HepG2 (cell line): ENCODE results near the gene CSTF1. TPM values are rescaled to one million over a fixed set of nuclear protein-coding genes. Genes with fewer than 3 reads are reported as not detected.

Source experiments
- BRD4 ChIP-seq: sonication (generic); formaldehyde crosslinking; IDR thresholded peaks from 2 replicates; pipeline ENCODE4 v1.4.0; 2020; ENCODE audit warnings: missing genetic modification reagents
- ISL2 ChIP-seq: sonication (generic); formaldehyde crosslinking; IDR thresholded peaks from 2 replicates; pipeline ENCODE4 v1.5.0; 2020; ENCODE audit warnings: missing genetic modification reagents
- KDM5A ChIP-seq: fragments of 200-600 bp; sonication (generic); IDR thresholded peaks from 2 replicates; pipeline ENCODE4 v1.7.0; 2018; ENCODE audit warnings: antibody characterized with exemption, mild to moderate bottlenecking, low read length, borderline replicate concordance
- KLF6 ChIP-seq: IDR thresholded peaks from 2 replicates; pipeline ENCODE4 v1.8.0; 2016; ENCODE audit warnings: missing biosample characterization, missing genetic modification reagents
- MAF1 ChIP-seq: sonication (generic); formaldehyde crosslinking; IDR thresholded peaks from 2 replicates; pipeline ENCODE4 v1.5.0; 2020; ENCODE audit warnings: missing genetic modification reagents, borderline replicate concordance
- MLLT10 ChIP-seq: sonication (generic); formaldehyde crosslinking; IDR thresholded peaks from 2 replicates; pipeline ENCODE4 v1.4.0; 2020; ENCODE audit warnings: missing genetic modification reagents
- PAWR ChIP-seq: sonication (generic); formaldehyde crosslinking; IDR thresholded peaks from 2 replicates; pipeline ENCODE4 v1.4.0; 2020; ENCODE audit warnings: missing genetic modification reagents, mild to moderate bottlenecking, borderline replicate concordance
- RARA ChIP-seq: IDR thresholded peaks from 2 replicates; pipeline ENCODE4 v1.6.1; 2016; ENCODE audit warnings: missing genetic modification reagents, missing compliant biosample characterization
- TBL1XR1 ChIP-seq: fragments of 150-350 bp; IDR thresholded peaks from 2 replicates; pipeline ENCODE4 v1.6.1; 2014; ENCODE audit warnings: borderline replicate concordance, low read length; ENCODE audit not compliant: partially characterized antibody
- TCF7 ChIP-seq: sonication (generic); IDR thresholded peaks from 2 replicates; pipeline ENCODE4 v1.6.1; 2016; ENCODE audit warnings: antibody characterized with exemption, low read depth
- TFE3 ChIP-seq: IDR thresholded peaks from 2 replicates; pipeline ENCODE4 v1.6.1; 2016
- TOPORS ChIP-seq: sonication (generic); formaldehyde crosslinking; IDR thresholded peaks from 2 replicates; pipeline ENCODE4 v1.8.0; 2023; ENCODE audit warnings: mild to moderate bottlenecking, missing genetic modification reagents
- ZBTB20 ChIP-seq: sonication (generic); formaldehyde crosslinking; IDR thresholded peaks from 2 replicates; pipeline ENCODE4 v1.8.1; 2023; ENCODE audit warnings: missing genetic modification reagents, low read depth, mild to moderate bottlenecking, borderline replicate concordance
- ZNF180 ChIP-seq: sonication (generic); formaldehyde crosslinking; IDR thresholded peaks from 2 replicates; pipeline ENCODE4 v1.4.0; 2020; ENCODE audit warnings: low read depth, missing genetic modification reagents, borderline replicate concordance
- ZNF260 ChIP-seq: sonication (generic); formaldehyde crosslinking; IDR thresholded peaks from 2 replicates; pipeline ENCODE4 v1.4.0; 2020; ENCODE audit warnings: missing genetic modification reagents, low read depth, mild to moderate bottlenecking, borderline replicate concordance
- ZNF296 ChIP-seq: sonication (generic); formaldehyde crosslinking; conservative IDR thresholded peaks from 2 replicates; pipeline ENCODE4 v1.5.0; 2020; ENCODE audit warnings: mild to moderate bottlenecking, missing genetic modification reagents
- ZNF33B ChIP-seq: sonication (generic); formaldehyde crosslinking; IDR thresholded peaks from 2 replicates; pipeline ENCODE4 v1.5.1; 2020; ENCODE audit warnings: mild to moderate bottlenecking, missing genetic modification reagents
- ZNF34 ChIP-seq: sonication (generic); formaldehyde crosslinking; IDR thresholded peaks from 2 replicates; pipeline ENCODE4 v1.4.0; 2020; ENCODE audit warnings: mild to moderate bottlenecking, missing genetic modification reagents, borderline replicate concordance
- ZNF350 ChIP-seq: sonication (generic); formaldehyde crosslinking; IDR thresholded peaks from 2 replicates; pipeline ENCODE4 v1.4.0; 2020; ENCODE audit warnings: mild to moderate bottlenecking, low read depth, missing genetic modification reagents, borderline replicate concordance
- ZNF776 ChIP-seq: sonication (generic); formaldehyde crosslinking; IDR thresholded peaks from 2 replicates; pipeline ENCODE4 v1.4.0; 2020; ENCODE audit warnings: mild to moderate bottlenecking, missing genetic modification reagents
- polyA plus RNA-seq, 8 experiments: library from polyadenylated mRNA; depleted of rRNA in 3 of 8; stranded (reverse) in 7 of 8; unstranded in 1 of 8; fragments of >200 nt; fragmentation: Illumina TruSeq in 4 of 8; extraction: Trizol in 4 of 8; gene quantifications; 2 replicates each; pipeline versions ENCODE4 v1.2.1 to v1.2.3, GENCODE V29; 2011 to 2016; ENCODE audit warnings: low read depth in 4 of 8, missing spikeins in 1 of 8, mixed read lengths in 1 of 8; ENCODE audit not compliant: insufficient read depth in 1 of 8
- total RNA-seq, 5 experiments: library from RNA; depleted of rRNA; stranded (reverse); fragments of >200 nt; fragmentation: Illumina TruSeq; extraction: Trizol; gene quantifications; 2 replicates each; pipeline ENCODE4 v1.2.3, GENCODE V29; 2016; ENCODE audit warnings: low read depth in 1 of 5
- TF ChIP-seq, protein P1 (sequence below): sonication (generic); formaldehyde crosslinking; IDR thresholded peaks from 2 replicates; pipeline ENCODE4 v1.5.0; 2020; ENCODE audit warnings: missing genetic modification reagents
- TF ChIP-seq, protein P2 (sequence below): sonication (generic); formaldehyde crosslinking; IDR thresholded peaks from 2 replicates; pipeline ENCODE4; 2020; ENCODE audit warnings: missing genetic modification reagents, mild to moderate bottlenecking, borderline replicate concordance
- TF ChIP-seq, protein P3 (sequence below): sonication (generic); formaldehyde crosslinking; IDR thresholded peaks from 2 replicates; pipeline ENCODE4 v1.8.1; 2023; ENCODE audit warnings: mild to moderate bottlenecking, moderate library complexity, missing genetic modification reagents

CSTF1 gene
- total and polyA plus RNA-seq, 2 of the 13 experiments (the other 11 are each of a cell fraction or from before 2014, with no cell fraction given) = 70.9 to 100 TPM

DNA sequence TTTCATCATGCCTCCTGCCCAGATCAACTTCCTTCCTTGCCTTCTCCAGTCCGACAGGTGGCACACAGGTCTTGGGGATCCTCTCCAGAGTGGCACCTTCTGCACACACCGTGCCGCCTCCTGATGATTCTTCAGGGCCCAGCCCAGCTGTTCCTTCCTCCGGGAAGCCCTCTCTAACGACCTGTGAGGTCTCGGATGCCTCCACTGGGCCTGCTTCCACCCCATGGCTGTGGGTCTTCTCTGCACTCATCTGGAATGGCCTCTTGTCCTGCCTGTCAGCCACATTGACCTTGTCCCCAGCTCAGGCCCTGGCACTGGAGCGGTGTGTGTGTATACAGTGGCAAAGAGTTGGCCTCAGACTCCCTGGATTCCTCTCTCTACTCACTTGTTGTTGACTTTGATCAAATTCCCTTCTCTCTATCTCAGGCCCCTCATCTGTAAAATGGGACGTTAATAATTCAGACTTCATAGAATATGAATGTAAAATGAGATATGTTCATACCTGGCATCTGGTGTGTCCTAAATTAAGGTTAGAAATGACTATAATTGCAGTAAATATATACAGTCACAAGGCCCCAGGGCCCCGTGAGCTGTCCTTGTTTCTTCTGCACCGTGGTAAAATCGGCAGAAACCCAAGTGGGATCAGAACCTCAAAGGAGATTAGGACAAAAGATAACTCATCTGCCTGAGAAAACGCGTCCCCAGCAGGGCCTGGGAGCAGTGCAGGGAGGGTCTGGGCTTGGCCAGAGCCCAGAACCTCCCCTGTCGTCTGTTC is 32.1 kb upstream of the CSTF1 start (continued):
- TF ChIP-seq ZNF260 (no peak), ZNF33B (CRISPR knock-in tag) (peak; percentile 65; the same call in 1 of the 2 replicates), KLF6 (CRISPR knock-in tag) (no peak), TCF7 (0 out of 2 replicates have a peak, but pooled peaks have one; percentile 6), ISL2 (no peak), KDM5A (no peak), RARA (CRISPR knock-in tag) (peak; percentile 53), PAWR (no peak; the same call in 1 of the 2 replicates), TOPORS (CRISPR knock-in tag) (no peak), MLLT10 (CRISPR knock-in tag) (no peak), ZNF296 (CRISPR knock-in tag) (0 out of 2 replicates have a peak, but pooled peaks have one; percentile 54), BRD4 (peak; percentile 82; the same call in 1 of the 2 replicates), ZNF34 (CRISPR knock-in tag) (no peak), ZNF350 (CRISPR knock-in tag) (peak; percentile 68), ZNF180 (no peak; the same call in 1 of the 2 replicates), MAF1 (CRISPR knock-in tag) (0 out of 2 replicates have a peak, but pooled peaks have one; percentile 58), ZNF776 (no peak; the same call in 1 of the 2 replicates), TFE3 (CRISPR knock-in tag) (no peak), TBL1XR1 (no peak), ZBTB20 (no peak)
- TF ChIP-seq, protein P1, sequence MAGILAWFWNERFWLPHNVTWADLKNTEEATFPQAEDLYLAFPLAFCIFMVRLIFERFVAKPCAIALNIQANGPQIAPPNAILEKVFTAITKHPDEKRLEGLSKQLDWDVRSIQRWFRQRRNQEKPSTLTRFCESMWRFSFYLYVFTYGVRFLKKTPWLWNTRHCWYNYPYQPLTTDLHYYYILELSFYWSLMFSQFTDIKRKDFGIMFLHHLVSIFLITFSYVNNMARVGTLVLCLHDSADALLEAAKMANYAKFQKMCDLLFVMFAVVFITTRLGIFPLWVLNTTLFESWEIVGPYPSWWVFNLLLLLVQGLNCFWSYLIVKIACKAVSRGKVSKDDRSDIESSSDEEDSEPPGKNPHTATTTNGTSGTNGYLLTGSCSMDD (CRISPR knock-in tag) = no peak
- TF ChIP-seq, protein P2, sequence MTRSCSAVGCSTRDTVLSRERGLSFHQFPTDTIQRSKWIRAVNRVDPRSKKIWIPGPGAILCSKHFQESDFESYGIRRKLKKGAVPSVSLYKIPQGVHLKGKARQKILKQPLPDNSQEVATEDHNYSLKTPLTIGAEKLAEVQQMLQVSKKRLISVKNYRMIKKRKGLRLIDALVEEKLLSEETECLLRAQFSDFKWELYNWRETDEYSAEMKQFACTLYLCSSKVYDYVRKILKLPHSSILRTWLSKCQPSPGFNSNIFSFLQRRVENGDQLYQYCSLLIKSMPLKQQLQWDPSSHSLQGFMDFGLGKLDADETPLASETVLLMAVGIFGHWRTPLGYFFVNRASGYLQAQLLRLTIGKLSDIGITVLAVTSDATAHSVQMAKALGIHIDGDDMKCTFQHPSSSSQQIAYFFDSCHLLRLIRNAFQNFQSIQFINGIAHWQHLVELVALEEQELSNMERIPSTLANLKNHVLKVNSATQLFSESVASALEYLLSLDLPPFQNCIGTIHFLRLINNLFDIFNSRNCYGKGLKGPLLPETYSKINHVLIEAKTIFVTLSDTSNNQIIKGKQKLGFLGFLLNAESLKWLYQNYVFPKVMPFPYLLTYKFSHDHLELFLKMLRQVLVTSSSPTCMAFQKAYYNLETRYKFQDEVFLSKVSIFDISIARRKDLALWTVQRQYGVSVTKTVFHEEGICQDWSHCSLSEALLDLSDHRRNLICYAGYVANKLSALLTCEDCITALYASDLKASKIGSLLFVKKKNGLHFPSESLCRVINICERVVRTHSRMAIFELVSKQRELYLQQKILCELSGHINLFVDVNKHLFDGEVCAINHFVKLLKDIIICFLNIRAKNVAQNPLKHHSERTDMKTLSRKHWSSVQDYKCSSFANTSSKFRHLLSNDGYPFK (CRISPR knock-in tag) = peak; percentile 75; the same call in 1 of the 2 replicates
- TF ChIP-seq, protein P3, sequence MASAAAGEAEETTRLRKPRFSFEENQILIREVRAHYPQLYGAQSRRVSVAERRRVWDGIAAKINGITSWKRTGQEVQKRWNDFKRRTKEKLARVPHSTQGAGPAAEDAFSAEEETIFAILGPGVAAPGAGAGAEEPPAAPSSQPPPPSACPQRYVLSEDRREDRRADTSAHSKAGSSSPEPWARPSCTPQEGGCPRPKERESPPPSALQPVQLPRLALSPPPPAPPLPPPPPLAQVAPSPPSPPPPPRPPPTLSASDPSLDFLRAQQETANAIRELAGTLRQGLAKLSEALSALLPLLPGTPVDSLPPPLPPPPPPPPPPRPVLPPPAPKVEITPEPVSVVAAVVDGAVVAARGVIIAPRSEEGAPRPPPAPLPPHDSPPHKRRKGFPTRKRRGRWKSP (CRISPR knock-in tag) = peak; percentile 29; the same call in 1 of the 2 replicates
